K562 (cell line): Measurements from ENCODE around the gene CCNL1. TPM values are rescaled to one million over a fixed set of nuclear protein-coding genes. Genes with fewer than 3 reads are reported as not detected.

Experiments
- ATAC-seq: fragments of 200-7000 bp; cut with Tn5 transposase; 3 replicates; pipeline ENCODE4 v1.9.1; 2020; ENCODE audit warnings: moderate library complexity
- BruUV-seq: library from RNA; stranded (reverse); fragments of 400-500 nt; replicated peaks from 2 replicates; lab custom pipeline; 2021; lab: Mats Ljungman, UMichigan
- CTCF ChIA-PET: fragments of 300-600 bp; formaldehyde crosslinking; extraction: SDS; loops from one replicate; lab custom pipeline; 2021; ENCODE audit warnings: low intra/inter-chr PET ratio; lab: Yijun Ruan, JAX
- POLR2A ChIA-PET: fragments of 300-600, 350-650 bp; sonication (Branson Sonifier 250); formaldehyde crosslinking; extraction: SDS; loops from one replicate; lab custom pipeline; 2021; ENCODE audit warnings: antibody characterized with exemption, inconsistent platforms; lab: Yijun Ruan, JAX
- DNase-seq, 4 experiments: peaks; one replicate each; pipeline versions ENCODE4 v3.0.0 to v3.0.0-alpha.2; 2011 to 2018; ENCODE audit warnings: low spot score in 3 of 4, mixed read lengths in 3 of 4; ENCODE audit errors: extremely low read depth in 1 of 4
- FAIRE-seq: peaks from 2 replicates; lab custom pipeline; 2011; peaks lifted over from hg19 to GRCh38; lab: Jason Lieb, UNC
- H2AFZ ChIP-seq: 2 replicates; pipeline ENCODE4 v1.6.0; 2011; ENCODE audit warnings: low read depth, low read length, control low read depth, inconsistent platforms
- H3K27ac ChIP-seq: fragments of 200-600 bp; 3 replicates; pipeline ENCODE4 v1.8.0; 2011; ENCODE audit warnings: low read depth, mild to moderate bottlenecking, control low read depth, inconsistent platforms, low read length, moderate library complexity, mixed read lengths; ENCODE audit errors: extremely low read depth
- H3K27me3 ChIP-seq, 2 experiments: fragments of 300-600 bp in 1 of 2; 2 replicates in 1 of 2; 3 replicates in 1 of 2; pipeline versions ENCODE4 v1.6.0 to v1.8.0; 2011; ENCODE audit warnings: inconsistent platforms in 2 of 2, low read length in 2 of 2, mild to moderate bottlenecking in 1 of 2, mixed read lengths in 1 of 2, moderate library complexity in 1 of 2; ENCODE audit not compliant: control insufficient read depth in 2 of 2, insufficient read depth in 2 of 2
- H3K36me3 ChIP-seq: fragments of 300-600 bp; 3 replicates; pipeline ENCODE4 v1.8.0; 2011; ENCODE audit warnings: mild to moderate bottlenecking, low read length, inconsistent platforms; ENCODE audit not compliant: control insufficient read depth, insufficient read depth
- H3K4me1 ChIP-seq, 2 experiments: fragments of 200-600 bp in 1 of 2; replicated peaks in 1 of 2; 2 replicates in 1 of 2; 3 replicates in 1 of 2; pipeline versions ENCODE4 v1.5.1 to v1.8.0; 2011; ENCODE audit warnings: inconsistent platforms in 2 of 2, low read length in 2 of 2, mild to moderate bottlenecking in 1 of 2, mixed read lengths in 1 of 2, moderate library complexity in 1 of 2; ENCODE audit not compliant: control insufficient read depth in 2 of 2, insufficient read depth in 2 of 2
- H3K4me2 ChIP-seq: 2 replicates; pipeline ENCODE4 v1.6.1; 2011; ENCODE audit warnings: low read length, control low read depth, inconsistent platforms, mixed read lengths; ENCODE audit not compliant: insufficient read depth
- H3K4me3 ChIP-seq: fragments of 200-600 bp; sonication (generic), shearing (Covaris generic); 2 replicates; pipeline ENCODE4 v1.5.1; 2016; ENCODE audit warnings: control low read depth, inconsistent platforms
- H3K79me2 ChIP-seq: fragments of 200-600 bp; 3 replicates; pipeline ENCODE4 v1.8.0; 2011; ENCODE audit warnings: low read length, inconsistent platforms; ENCODE audit not compliant: control insufficient read depth, insufficient read depth
- H3K9ac ChIP-seq, 2 experiments: 2 replicates each; pipeline versions ENCODE4 v1.6.0 to v1.6.1; 2011; ENCODE audit warnings: low read depth in 2 of 2, low read length in 2 of 2, control low read depth in 1 of 2, inconsistent platforms in 1 of 2, mild to moderate bottlenecking in 1 of 2, mixed read lengths in 1 of 2; ENCODE audit not compliant: insufficient read depth in 1 of 2
- H3K9me1 ChIP-seq: one replicate; pipeline ENCODE4 v1.6.0; 2011; ENCODE audit warnings: inconsistent platforms, mild to moderate bottlenecking, low read length, moderate library complexity; ENCODE audit not compliant: control insufficient read depth, insufficient read depth
- H3K9me3 ChIP-seq: replicated peaks from 2 replicates; pipeline ENCODE4 v1.5.1; 2011; ENCODE audit warnings: low read depth, low read length, inconsistent platforms; ENCODE audit not compliant: control insufficient read depth, insufficient read depth
- H4K20me1 ChIP-seq: replicated peaks from 2 replicates; pipeline ENCODE4 v1.6.1; 2011; ENCODE audit warnings: low read length, inconsistent platforms, mixed read lengths; ENCODE audit not compliant: control insufficient read depth, insufficient read depth
- HDAC6 ChIP-seq: IDR thresholded peaks from 2 replicates; pipeline ENCODE4 v1.6.1; 2012; ENCODE audit warnings: low read depth, mild to moderate bottlenecking, control low read depth, inconsistent platforms, low read length, moderate library complexity
- NELFE ChIP-seq: IDR thresholded peaks from 2 replicates; pipeline ENCODE4 v1.6.1; 2011; ENCODE audit warnings: mild to moderate bottlenecking; ENCODE audit not compliant: insufficient read depth, insufficient read length
- WGBS: fragments of 100-300 bp; shearing (Covaris generic); methylation state at CpG from one replicate; pipeline ENCODE4 v1.1.6; 2016; ENCODE audit warnings: low coverage, mixed read lengths; ENCODE audit not compliant: insufficient coverage; ENCODE audit errors: missing lambda C conversion rate; 5-methylcytosine and 5-hydroxymethylcytosine counted together
- in situ Hi-C: fragments of 300-500 bp; cut with MboI; formaldehyde crosslinking; loops from 4 replicates; pipeline ENCODE4 v1.15.0; 2018; ENCODE audit warnings: inconsistent platforms, mixed read lengths
- intact Hi-C: fragments of 100-400 bp; cut with micrococcal nuclease; formaldehyde crosslinking; loops from 2 replicates; pipeline ENCODE4 v1.14.2; 2022
- polyA plus RNA-seq, 8 experiments: library from polyadenylated mRNA; depleted of rRNA in 4 of 8; stranded (reverse) in 5 of 8; unstranded in 3 of 8; fragments of >200 nt; fragmentation: Nextera tagmentation in 2 of 8; fragmentation: Illumina TruSeq in 1 of 8; extraction: Ambion mirVana in 2 of 8; extraction: Trizol in 1 of 8; gene quantifications; 2 replicates each; pipeline versions ENCODE4 v1.2.1 to v1.2.3, GENCODE V29; 2011 to 2014; ENCODE audit warnings: inconsistent platforms in 1 of 8, missing spikeins in 1 of 8
- total RNA-seq, 7 experiments: library from RNA; depleted of rRNA in 6 of 7; stranded (reverse); fragments of >200 nt in 6 of 7; fragmentation: Illumina TruSeq in 2 of 7; extraction: Trizol in 2 of 7; gene quantifications; 2 replicates each; pipeline versions ENCODE4 v1.2.1 to v1.2.3, GENCODE V29; 2011 to 2021; ENCODE audit warnings: low replicate concordance in 1 of 7
- TF ChIP-seq, protein P1 (sequence below): sonication (generic); formaldehyde crosslinking; IDR thresholded peaks from 2 replicates; pipeline ENCODE4 v1.8.1; 2023; ENCODE audit warnings: mild to moderate bottlenecking, missing genetic modification reagents
- TF ChIP-seq, protein P2 (sequence below), 2 experiments: fragments of 450-650 bp; IDR thresholded peaks; 2 replicates each; pipeline ENCODE4 v1.6.1; 2018; ENCODE audit warnings: mild to moderate bottlenecking in 2 of 2, low read depth in 1 of 2; ENCODE audit not compliant: partially characterized antibody in 2 of 2

CCNL1 gene
- total and polyA plus RNA-seq, 9 of the 15 experiments (the other 6 are each of a cell fraction or from before 2014, with no cell fraction given) = 16.1 to 186 (median 132) TPM

DNA sequence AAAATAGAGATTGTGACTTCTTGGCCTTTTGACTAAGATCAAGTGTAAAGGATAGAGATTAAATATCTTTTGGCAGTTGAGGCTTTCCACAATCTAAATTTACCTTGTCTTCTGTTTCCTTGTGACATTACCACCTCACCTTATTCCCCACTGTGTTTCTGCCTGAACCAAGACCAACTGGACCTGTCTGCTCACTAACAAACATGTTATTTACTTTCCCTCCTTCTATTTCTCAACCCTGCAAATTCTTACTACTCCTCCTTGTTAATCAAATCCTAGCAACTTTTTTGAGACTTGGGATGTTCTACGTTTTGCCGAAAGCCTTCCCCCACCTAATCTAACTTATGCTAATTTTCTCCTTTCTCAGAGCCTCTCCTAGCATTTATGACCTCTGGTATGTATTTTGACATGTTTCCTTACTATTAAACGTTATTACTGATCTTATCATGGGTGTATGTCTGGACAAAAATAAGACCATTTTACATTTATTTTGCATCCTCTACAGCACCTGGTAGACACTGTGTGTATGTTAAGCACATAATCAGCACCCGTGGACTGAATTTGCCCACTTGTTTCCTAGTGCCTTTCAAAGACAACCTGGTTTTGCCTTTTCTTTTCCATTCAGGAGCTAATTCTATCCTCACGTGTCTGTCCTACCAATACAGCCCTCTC lies 7.6 kb upstream of the CCNL1 start (continued):
- TF ChIP-seq, protein P1, sequence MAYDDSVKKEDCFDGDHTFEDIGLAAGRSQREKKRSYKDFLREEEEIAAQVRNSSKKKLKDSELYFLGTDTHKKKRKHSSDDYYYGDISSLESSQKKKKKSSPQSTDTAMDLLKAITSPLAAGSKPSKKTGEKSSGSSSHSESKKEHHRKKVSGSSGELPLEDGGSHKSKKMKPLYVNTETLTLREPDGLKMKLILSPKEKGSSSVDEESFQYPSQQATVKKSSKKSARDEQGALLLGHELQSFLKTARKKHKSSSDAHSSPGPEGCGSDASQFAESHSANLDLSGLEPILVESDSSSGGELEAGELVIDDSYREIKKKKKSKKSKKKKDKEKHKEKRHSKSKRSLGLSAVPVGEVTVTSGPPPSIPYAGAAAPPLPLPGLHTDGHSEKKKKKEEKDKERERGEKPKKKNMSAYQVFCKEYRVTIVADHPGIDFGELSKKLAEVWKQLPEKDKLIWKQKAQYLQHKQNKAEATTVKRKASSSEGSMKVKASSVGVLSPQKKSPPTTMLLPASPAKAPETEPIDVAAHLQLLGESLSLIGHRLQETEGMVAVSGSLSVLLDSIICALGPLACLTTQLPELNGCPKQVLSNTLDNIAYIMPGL (CRISPR knock-in tag) = no peak
- TF ChIP-seq, protein P2, sequence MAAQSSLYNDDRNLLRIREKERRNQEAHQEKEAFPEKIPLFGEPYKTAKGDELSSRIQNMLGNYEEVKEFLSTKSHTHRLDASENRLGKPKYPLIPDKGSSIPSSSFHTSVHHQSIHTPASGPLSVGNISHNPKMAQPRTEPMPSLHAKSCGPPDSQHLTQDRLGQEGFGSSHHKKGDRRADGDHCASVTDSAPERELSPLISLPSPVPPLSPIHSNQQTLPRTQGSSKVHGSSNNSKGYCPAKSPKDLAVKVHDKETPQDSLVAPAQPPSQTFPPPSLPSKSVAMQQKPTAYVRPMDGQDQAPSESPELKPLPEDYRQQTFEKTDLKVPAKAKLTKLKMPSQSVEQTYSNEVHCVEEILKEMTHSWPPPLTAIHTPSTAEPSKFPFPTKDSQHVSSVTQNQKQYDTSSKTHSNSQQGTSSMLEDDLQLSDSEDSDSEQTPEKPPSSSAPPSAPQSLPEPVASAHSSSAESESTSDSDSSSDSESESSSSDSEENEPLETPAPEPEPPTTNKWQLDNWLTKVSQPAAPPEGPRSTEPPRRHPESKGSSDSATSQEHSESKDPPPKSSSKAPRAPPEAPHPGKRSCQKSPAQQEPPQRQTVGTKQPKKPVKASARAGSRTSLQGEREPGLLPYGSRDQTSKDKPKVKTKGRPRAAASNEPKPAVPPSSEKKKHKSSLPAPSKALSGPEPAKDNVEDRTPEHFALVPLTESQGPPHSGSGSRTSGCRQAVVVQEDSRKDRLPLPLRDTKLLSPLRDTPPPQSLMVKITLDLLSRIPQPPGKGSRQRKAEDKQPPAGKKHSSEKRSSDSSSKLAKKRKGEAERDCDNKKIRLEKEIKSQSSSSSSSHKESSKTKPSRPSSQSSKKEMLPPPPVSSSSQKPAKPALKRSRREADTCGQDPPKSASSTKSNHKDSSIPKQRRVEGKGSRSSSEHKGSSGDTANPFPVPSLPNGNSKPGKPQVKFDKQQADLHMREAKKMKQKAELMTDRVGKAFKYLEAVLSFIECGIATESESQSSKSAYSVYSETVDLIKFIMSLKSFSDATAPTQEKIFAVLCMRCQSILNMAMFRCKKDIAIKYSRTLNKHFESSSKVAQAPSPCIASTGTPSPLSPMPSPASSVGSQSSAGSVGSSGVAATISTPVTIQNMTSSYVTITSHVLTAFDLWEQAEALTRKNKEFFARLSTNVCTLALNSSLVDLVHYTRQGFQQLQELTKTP (IDR thresholded peaks at IDR 0.05; ENCODE audit: low read depth in 1 of 2, partially characterized antibody in 2 of 2) = no peak
- TF ChIP-seq, all 486 proteins: peak for 0

DNA sequence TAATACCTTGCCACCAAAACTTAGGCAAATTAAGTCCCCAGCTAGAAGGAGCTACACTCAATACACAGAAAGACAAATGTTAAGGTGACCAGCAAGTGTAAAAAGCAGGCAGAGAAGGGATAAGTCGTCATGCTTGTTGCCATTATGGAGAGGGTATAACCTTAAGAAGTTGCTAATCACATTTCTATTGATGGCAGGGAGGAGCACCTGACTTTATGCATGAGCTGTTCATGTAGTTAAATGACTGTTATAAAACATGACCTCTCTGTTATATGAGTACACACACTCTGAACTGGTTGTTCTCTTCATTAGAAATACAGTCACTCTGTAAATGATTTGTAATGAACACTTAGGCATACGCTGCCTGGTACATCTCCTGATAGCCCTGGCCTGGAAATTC lies 6.6 kb upstream of the CCNL1 start:
- intact Hi-C loops (no loop called here), in situ Hi-C loops (no loop called here)
- no peaks in the 10 kb centered on the region for H4K20me1 ChIP-seq
- no peak overlapping the region for H3K4me3 ChIP-seq
- no peaks in the 10 kb centered on the region for H3K79me2 ChIP-seq
- no peak for ATAC-seq
- 31% methylated on average over 2 of the region's 2 CpGs for WGBS
- no peaks in the 10 kb centered on the region for H3K9me3 ChIP-seq
- CTCF ChIA-PET = no interaction called here
- no peaks in the 10 kb centered on the region for H3K36me3 ChIP-seq
- H3K27ac ChIP-seq = no peak overlapping the region
- TF ChIP-seq NELFE = no peak
- TF ChIP-seq HDAC6 = no peak
- H3K9ac ChIP-seq = no peak overlapping the region
- H3K4me1 ChIP-seq = peaks cover 10 to 12% of the 10 kb centered on the region in 2 experiments; a peak in 3 of 5 replicates
- H3K4me2 ChIP-seq = no peak overlapping the region
- BruUV-seq = no TSS peak
- POLR2A ChIA-PET = interaction anchor here (1.2 kb wide), 1 partner anchor 9 kb away, joined by 6 read pairs; no protein-coding TSS in a partner anchor
- H3K27me3 ChIP-seq = no peaks in the 10 kb centered on the region
- no peaks in the 10 kb centered on the region for H3K9me1 ChIP-seq
- H2AFZ ChIP-seq = no peak overlapping the region
- no peak for DNase-seq
- no peak for FAIRE-seq
